HL-60 (cell line): Measurements from ENCODE around the gene TMEM98.

ENCODE experiments used
- DNase-seq, 2 experiments: peaks; one replicate each; pipeline ENCODE4 v3.0.0-alpha.2; 2010 to 2020; ENCODE audit warnings: low read depth in 1 of 2, low spot score in 1 of 2
- H3K27ac ChIP-seq: fragments of 250-450 bp; sonication (Bioruptor Pico); replicated peaks from 2 replicates; pipeline ENCODE4 v1.5.1; 2020; ENCODE audit warnings: mild to moderate bottlenecking, moderate library complexity
- H3K27me3 ChIP-seq: fragments of 250-450 bp; sonication (Bioruptor Pico); 2 replicates; pipeline ENCODE4 v1.5.1; 2021; ENCODE audit warnings: mild to moderate bottlenecking, moderate library complexity; ENCODE audit not compliant: insufficient read depth, poor library complexity, severe bottlenecking
- H3K4me3 ChIP-seq: replicated peaks from 2 replicates; pipeline ENCODE4 v1.5.1; 2011; ENCODE audit warnings: mild to moderate bottlenecking, control low read depth, low read length; ENCODE audit not compliant: insufficient read depth
- GABPA ChIP-seq: IDR thresholded peaks from 2 replicates; pipeline ENCODE4 v1.6.1; 2012; ENCODE audit warnings: low read depth
- POLR2AphosphoS5 ChIP-seq: IDR thresholded peaks from 2 replicates; pipeline ENCODE4 v1.6.1; 2012; ENCODE audit warnings: low read depth
- SPI1 ChIP-seq: IDR thresholded peaks from 2 replicates; pipeline ENCODE4 v1.6.1; 2012; ENCODE audit warnings: low read depth, mild to moderate bottlenecking, borderline replicate concordance
- TF ChIP-seq, protein P1 (sequence below): IDR thresholded peaks from one replicate; pipeline ENCODE4 v1.5.1; 2011; ENCODE audit warnings: low read length, control low read depth, inconsistent platforms; ENCODE audit not compliant: insufficient read depth
- TF ChIP-seq, protein P2 (sequence below): IDR thresholded peaks from 2 replicates; pipeline ENCODE4 v1.6.1; 2012; ENCODE audit warnings: low read depth; ENCODE audit not compliant: insufficient replicate concordance

Gene TMEM98

DNA sequence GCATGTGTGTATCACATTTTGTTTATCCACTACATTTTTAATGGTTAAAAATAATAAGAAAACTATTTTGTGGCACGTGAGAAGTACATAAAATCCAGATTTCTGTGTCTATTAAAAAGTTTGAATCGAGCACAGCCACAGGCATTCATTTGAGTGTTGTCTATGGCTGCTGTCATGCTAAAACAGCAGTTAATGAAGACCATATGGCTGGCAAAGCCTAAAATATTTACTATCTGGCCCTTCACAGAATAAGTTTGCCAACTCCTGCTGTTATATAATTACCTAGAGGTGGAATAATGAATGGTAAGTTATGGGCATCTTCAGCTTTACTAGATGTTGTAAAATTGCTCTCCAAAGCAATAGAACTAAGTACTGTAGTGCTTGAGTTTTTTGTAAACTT, 30.5 kb downstream of the TMEM98 start:
- Histone ChIP-seq H3K27me3 (no peaks in the 10 kb centered on the region), H3K4me3 (no peak overlapping the region), H3K27ac (no peak overlapping the region)
- TF ChIP-seq, protein P1, sequence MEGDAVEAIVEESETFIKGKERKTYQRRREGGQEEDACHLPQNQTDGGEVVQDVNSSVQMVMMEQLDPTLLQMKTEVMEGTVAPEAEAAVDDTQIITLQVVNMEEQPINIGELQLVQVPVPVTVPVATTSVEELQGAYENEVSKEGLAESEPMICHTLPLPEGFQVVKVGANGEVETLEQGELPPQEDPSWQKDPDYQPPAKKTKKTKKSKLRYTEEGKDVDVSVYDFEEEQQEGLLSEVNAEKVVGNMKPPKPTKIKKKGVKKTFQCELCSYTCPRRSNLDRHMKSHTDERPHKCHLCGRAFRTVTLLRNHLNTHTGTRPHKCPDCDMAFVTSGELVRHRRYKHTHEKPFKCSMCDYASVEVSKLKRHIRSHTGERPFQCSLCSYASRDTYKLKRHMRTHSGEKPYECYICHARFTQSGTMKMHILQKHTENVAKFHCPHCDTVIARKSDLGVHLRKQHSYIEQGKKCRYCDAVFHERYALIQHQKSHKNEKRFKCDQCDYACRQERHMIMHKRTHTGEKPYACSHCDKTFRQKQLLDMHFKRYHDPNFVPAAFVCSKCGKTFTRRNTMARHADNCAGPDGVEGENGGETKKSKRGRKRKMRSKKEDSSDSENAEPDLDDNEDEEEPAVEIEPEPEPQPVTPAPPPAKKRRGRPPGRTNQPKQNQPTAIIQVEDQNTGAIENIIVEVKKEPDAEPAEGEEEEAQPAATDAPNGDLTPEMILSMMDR = no peak
- TF ChIP-seq POLR2AphosphoS5 = no peak
- no peak for TF ChIP-seq SPI1
- TF ChIP-seq GABPA = no peak
- TF ChIP-seq, protein P2, sequence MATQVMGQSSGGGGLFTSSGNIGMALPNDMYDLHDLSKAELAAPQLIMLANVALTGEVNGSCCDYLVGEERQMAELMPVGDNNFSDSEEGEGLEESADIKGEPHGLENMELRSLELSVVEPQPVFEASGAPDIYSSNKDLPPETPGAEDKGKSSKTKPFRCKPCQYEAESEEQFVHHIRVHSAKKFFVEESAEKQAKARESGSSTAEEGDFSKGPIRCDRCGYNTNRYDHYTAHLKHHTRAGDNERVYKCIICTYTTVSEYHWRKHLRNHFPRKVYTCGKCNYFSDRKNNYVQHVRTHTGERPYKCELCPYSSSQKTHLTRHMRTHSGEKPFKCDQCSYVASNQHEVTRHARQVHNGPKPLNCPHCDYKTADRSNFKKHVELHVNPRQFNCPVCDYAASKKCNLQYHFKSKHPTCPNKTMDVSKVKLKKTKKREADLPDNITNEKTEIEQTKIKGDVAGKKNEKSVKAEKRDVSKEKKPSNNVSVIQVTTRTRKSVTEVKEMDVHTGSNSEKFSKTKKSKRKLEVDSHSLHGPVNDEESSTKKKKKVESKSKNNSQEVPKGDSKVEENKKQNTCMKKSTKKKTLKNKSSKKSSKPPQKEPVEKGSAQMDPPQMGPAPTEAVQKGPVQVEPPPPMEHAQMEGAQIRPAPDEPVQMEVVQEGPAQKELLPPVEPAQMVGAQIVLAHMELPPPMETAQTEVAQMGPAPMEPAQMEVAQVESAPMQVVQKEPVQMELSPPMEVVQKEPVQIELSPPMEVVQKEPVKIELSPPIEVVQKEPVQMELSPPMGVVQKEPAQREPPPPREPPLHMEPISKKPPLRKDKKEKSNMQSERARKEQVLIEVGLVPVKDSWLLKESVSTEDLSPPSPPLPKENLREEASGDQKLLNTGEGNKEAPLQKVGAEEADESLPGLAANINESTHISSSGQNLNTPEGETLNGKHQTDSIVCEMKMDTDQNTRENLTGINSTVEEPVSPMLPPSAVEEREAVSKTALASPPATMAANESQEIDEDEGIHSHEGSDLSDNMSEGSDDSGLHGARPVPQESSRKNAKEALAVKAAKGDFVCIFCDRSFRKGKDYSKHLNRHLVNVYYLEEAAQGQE = no peak
- no peak for DNase-seq

DNA sequence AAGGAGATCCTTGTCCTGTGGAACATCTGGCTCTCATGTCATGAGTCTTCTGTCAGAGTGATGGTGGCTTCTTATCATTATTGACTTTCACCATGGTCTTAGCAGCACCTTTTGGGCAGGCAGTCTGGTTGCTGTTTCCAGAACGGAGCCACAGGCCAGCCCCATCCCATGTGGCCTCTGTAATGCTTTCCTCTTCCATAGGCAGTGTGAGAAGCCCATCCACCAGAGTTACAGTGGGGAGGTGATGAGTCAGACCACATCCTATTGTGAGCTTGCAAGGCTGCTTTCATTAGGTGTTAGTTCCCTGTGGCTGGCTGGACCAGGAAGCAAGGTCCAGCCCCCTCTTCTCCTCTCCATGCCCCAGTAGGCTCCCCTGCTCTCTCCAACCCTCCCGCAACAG, 32.9 kb downstream of the TMEM98 start:
- Histone ChIP-seq H3K27ac (no peak overlapping the region), H3K27me3 (no peaks in the 10 kb centered on the region), H3K4me3 (no peak overlapping the region)
- TF ChIP-seq GABPA = no peak
- TF ChIP-seq, protein P2 = no peak
- TF ChIP-seq POLR2AphosphoS5 = no peak
- TF ChIP-seq, protein P1 = no peak
- no peak for TF ChIP-seq SPI1
- no peak for DNase-seq

DNA sequence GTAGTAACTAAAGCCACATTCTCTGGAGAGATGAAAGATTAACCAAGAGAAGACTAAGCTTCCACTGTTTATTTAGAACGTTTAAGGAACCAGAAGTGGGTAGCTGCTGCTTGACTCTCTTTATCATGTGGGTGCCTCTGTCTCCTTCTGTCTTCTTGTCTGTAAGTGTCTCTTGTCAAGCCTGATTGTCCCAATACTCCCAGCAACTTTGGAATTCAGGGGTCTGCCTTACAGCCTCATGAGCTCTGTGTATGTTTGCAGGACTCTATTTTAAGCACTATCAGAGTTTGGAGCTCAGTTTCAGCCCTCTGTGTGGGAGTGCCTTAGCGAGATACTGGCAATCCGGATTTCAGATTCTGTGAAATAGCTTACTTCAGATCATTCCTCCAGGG, 34.4 kb downstream of the TMEM98 start:
- no peak for DNase-seq
- no peak overlapping the region for H3K27ac ChIP-seq
- TF ChIP-seq GABPA (no peak), POLR2AphosphoS5 (no peak), SPI1 (no peak)
- TF ChIP-seq, protein P2 = no peak
- TF ChIP-seq, protein P1 = no peak

More for the DNA sequence above, 34.4 kb downstream of the TMEM98 start:
- Histone ChIP-seq H3K4me3 (no peak overlapping the region), H3K27me3 (no peaks in the 10 kb centered on the region)
